Measurements from ENCODE around the gene TOM1. TPM values are rescaled to one million over a fixed set of nuclear protein-coding genes. Genes with fewer than 3 reads are reported as not detected.

The TOM1 gene
- total and polyA plus RNA-seq, 2 of the 13 experiments (the other 11 are each of a cell fraction or from before 2014, with no cell fraction given): 30.8 to 87.3 TPM

DNA sequence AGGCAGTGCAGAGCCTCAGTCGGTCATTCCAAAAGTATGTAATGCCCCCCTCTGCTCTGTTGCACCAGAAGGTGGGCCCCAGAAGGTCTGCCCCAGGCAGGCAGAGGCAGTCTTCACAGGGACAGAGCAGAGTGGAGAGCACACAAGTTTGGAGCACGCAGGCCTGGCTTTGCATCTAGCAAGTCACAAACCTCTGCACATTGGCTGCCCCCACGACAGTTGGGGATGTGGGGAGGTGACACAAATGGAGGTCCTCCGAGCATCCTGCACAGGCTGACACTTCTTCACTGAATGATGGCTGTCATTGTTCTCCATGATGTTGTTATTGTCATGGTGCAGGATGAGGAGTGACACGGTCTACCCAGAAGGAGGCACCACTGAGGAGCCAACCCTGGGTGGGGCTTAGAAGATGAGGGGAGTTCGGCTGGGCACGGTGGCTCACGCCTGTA lies 11.9 kb downstream of the TOM1 start:
- TF ChIP-seq SALL1 (CRISPR knock-in tag; IDR thresholded peaks at IDR 0.05) (peak; percentile 4; the same call in 1 of the 2 replicates), HMG20B (CRISPR knock-in tag; conservative IDR thresholded peaks at IDR 0.05) (no peak), ZC3H4 (CRISPR knock-in tag; IDR thresholded peaks at IDR 0.05; ENCODE audit: borderline replicate concordance) (0 out of 2 replicates have a peak, but pooled peaks have one; percentile 32), ZFP37 (CRISPR knock-in tag; IDR thresholded peaks at IDR 0.05; ENCODE audit: borderline replicate concordance) (no peak), MZF1 (CRISPR knock-in tag; IDR thresholded peaks at IDR 0.05; ENCODE audit: borderline replicate concordance) (no peak), ZNF687 (CRISPR knock-in tag; IDR thresholded peaks at IDR 0.05) (peak; percentile 45; the same call in 1 of the 2 replicates), SP4 (CRISPR knock-in tag; IDR thresholded peaks at IDR 0.05) (0 out of 2 replicates have a peak, but pooled peaks have one; percentile 28), ZNF614 (CRISPR knock-in tag; IDR thresholded peaks at IDR 0.05; ENCODE audit: borderline replicate concordance) (0 out of 2 replicates have a peak, but pooled peaks have one; percentile 0), ZNF772 (CRISPR knock-in tag; IDR thresholded peaks at IDR 0.05) (0 out of 2 replicates have a peak, but pooled peaks have one; percentile 4), ZFX (CRISPR knock-in tag; IDR thresholded peaks at IDR 0.05; ENCODE audit: low read depth) (no peak)
- TF ChIP-seq, protein P1, sequence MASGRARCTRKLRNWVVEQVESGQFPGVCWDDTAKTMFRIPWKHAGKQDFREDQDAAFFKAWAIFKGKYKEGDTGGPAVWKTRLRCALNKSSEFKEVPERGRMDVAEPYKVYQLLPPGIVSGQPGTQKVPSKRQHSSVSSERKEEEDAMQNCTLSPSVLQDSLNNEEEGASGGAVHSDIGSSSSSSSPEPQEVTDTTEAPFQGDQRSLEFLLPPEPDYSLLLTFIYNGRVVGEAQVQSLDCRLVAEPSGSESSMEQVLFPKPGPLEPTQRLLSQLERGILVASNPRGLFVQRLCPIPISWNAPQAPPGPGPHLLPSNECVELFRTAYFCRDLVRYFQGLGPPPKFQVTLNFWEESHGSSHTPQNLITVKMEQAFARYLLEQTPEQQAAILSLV (CRISPR knock-in tag; IDR thresholded peaks at IDR 0.05; ENCODE audit: borderline replicate concordance): 0 out of 2 replicates have a peak, but pooled peaks have one; percentile 32
- peaks cover 1 to 7% of the 10 kb centered on the region in 2 experiments; a peak in 3 of 5 replicates for H3K36me3 ChIP-seq (replicated peaks in 1 of 2; ENCODE audit: control insufficient read depth in 1 of 2, insufficient read depth in 2 of 2, low read length in 2 of 2)
- no peak for DNase-seq (ENCODE audit: low spot score)
- H3K9ac ChIP-seq (ENCODE audit: insufficient read depth, low read depth, low read length): peak overlapping the region; percentile 60
- no peak for FAIRE-seq
- peaks cover 49% of the 10 kb centered on the region for H3K79me2 ChIP-seq (ENCODE audit: insufficient read depth, low read length)
- 61% methylated on average over 8 of the region's 8 CpGs for WGBS (ENCODE audit: low lambda C conversion rate)
- no TSS peak for BruUV-seq (replicated peaks)
- no peaks in the 10 kb centered on the region for H3K9me3 ChIP-seq (ENCODE audit: low read length)
- in situ Hi-C loops (cut with HindIII; ENCODE audit: extremely low pct_ligation_motif_present, low pct_unique_long_range_greater_than_20kb) (no loop called here), intact Hi-C loops (cut with micrococcal nuclease; ENCODE audit: unreplicated experiment) (no loop called here)
- H4K20me1 ChIP-seq (ENCODE audit: insufficient read depth, low read length): no peaks in the 10 kb centered on the region
- POLR2A ChIA-PET: interaction anchor here (0.7 to 5.5 kb wide), 5 partner anchors 10 to 87 kb away, joined by 3 to 126 read pairs (median 9); partner anchors contain the start of genes HMGXB4 and TOM1
- H3K27me3 ChIP-seq (ENCODE audit: control insufficient read depth in 1 of 2, insufficient read depth in 2 of 2, low read length in 2 of 2): no peaks in the 10 kb centered on the region
- peak overlapping the region; percentile 71 for H3K4me2 ChIP-seq (ENCODE audit: low read depth, low read length)
- H2AFZ ChIP-seq (ENCODE audit: low read length): no peak overlapping the region
- peaks cover 61% of the 10 kb centered on the region for H3K4me1 ChIP-seq (ENCODE audit: insufficient read depth, low read length)
- peak overlapping the region; percentile 82 for H3K27ac ChIP-seq (ENCODE audit: extremely low read length, insufficient read depth, low read length)
- H3K4me3 ChIP-seq (replicated peaks in 1 of 3; ENCODE audit: insufficient read depth in 1 of 3, low read depth in 2 of 3, low read length in 3 of 3): peak overlapping the region in 1 of 3 experiments; percentile 56; a peak in 3 of 6 replicates
- CTCF ChIA-PET (ENCODE audit: low intra/inter-chr PET ratio, low total read pairs): no interaction called here
- ATAC-seq: peak; percentile 10
